TTC549 (cell line): ENCODE measurements around the gene DNPEP.

ENCODE experiments used
- FAIRE-seq: peaks from 2 replicates; lab custom pipeline; 2012; peaks lifted over from hg19 to GRCh38; lab: Jason Lieb, UNC

DNPEP gene

DNA sequence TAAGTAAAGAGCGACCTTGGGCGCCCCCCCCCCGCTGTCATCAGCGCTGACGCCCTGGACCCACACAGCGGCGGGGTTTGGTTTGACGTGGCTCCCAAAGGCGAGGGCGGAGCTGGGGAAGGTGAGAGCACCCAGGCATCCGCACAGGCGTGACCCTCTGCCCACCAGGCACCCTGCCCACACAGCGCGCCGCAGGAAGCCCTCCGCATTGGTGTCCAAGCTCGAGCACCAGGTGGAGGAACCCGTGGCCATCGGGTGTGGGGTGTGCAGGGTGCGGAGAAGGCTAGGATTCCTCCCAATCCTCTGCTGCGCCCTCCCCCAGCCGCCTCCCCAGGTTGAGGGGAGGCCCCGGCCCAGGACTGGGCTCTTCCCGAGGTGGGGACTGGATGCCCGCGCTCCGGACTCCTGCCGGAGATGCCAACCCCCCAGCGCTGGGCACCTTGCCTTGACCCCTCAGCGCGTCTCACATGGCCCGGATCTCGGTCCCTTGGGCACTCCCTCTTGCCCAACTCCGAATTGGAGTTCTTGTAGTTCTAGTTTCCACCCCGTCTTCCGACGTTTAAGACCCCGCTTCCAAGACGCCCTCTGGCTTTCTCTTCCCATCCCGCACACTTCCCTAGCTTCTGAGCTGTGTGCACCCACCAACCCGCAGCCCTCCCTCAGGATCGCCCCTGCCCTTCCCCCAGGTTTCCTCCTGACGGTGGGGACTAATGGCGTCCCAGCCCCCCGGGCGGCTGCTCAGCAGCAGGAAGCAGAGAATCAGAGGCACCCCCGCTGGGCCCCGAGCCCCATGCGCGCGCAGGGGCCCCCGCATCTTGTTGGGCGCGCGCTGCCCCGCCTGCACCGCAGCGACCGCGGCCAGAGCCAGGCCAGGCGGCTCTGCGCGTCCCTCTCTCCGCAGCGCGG, 29.3 kb downstream of the DNPEP start:
- no peak for FAIRE-seq

DNA sequence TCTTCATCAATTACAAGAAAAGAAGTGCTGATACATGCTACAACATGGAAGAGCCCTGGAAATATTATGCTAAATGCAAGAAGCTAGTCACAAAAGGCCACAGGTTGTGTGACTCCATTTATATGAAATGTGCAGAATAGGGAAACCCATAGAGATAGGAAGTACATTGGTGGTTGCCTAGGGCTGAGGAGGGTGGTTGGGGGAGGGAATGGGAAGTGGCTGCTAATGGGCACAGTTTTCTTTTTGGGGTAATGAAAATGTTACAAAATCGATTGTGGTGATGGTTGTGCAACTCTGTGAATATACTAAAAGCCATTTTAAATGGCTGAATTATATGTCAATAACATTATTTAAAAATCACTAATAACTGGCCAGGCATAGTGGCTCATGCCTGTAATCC, 30.9 kb downstream of the DNPEP start:
- FAIRE-seq: no peak

DNA sequence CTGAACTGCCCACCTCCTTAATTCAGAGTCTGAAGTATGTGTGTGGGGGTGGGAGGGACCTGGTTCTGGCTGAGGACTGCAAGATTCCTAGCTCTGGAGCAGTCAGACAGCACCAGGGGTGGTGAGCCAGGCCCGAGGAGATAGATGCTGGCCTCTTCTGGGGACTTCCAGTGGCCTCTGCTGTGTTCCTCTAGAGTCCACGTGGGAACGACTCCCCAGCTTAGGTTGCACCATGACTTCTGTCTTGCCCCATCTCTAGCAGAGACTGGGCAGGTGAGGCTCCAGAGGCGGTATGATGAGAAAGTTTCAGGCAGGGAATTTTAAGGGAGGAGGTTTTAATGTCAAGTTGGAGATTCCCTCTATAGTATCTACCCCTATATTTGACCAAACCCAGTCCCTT, 33.1 kb downstream of the DNPEP start:
- no peak for FAIRE-seq

DNA sequence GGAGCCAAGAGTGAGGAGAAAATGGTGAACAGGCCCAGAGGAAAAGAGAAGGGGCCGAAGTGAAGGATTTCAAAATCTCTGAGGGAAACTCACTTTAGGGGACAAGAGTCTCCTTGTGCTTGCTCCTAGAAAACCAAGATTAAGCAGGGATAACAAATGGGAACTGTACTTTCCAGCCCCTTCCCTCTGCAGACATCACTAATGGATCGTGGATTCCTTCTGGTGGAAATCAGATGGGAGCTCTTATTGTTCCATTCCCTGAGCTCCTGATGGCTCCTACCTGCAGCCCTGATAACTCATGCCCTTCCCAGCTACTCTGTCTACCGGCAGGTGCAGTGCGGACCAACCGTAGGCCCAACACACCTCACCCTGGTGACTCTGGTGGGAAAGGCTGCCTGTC, 34.6 kb downstream of the DNPEP start:
- no peak for FAIRE-seq

DNA sequence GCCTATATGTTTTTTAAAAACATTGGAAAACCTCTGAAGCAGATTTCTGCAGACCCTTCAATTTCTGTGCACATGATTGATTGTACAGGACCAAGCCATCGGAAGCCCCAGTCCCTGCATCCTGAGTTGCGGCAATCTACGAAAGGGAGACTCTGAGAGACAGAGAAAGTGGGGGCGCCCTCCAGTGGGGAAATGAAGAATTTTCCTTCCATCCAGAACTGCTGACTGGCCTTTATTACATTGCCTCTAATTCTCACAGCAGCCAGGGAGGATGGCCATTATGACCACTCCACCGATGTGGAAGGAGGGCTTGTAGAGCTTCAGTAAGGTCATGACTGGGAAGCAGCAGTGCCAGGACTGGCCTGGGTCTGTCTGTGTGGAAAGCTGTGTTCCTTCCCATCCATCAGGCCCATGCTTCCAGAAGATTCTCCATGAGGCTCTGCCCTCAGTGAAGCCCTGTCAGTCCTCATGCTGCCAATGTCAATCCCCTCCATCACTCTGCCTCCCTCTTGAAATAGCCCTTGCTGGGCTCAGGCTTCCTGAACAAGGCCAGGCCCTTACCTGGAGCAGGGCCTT, 35.2 kb downstream of the DNPEP start:
- peak; percentile 69 for FAIRE-seq

DNA sequence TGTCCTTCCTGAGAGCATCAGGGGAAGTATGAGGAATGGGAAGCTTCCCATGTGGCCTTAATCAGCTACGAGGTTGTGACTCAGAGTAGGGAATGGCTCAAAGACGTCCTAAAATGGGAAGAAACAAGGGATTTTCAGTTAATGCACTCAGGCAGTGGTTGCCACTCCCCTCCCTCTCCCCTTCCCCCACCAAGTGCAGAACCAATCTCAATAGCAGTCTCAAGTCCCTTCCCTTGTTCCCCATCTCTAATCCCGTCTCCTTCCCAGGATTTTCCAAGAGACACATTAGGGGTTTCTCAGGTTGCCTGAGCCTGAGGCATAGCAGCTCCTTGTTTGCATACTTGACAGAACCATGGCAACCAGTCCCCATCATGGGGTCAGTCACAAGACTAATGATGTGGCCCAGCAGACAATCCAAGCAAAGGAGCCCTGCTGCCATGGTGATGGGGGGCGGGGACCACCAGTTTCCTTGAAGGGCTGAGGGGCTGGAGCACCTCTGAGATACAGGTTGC, 36.9 kb downstream of the DNPEP start:
- no peak for FAIRE-seq

DNA sequence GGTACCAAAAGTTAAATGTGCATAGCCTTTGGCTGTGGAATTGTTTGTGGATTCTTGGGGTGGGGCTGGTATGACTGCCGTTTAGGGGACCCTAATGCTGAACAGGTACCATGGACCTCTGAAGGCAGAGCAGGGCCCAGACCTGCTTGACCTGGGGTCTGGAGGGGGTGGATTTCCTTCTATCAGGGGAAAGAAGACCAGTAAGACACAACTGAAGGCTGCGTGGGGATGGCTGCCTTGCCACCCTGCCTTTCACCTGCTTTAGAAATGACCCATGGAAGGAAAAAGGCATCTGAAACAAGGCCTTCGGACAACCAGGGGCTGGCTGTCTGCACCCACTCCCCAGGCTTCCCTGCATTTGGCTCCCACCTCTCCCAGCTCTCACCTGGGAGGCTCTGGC, 37.5 kb downstream of the DNPEP start:
- no peak for FAIRE-seq

DNA sequence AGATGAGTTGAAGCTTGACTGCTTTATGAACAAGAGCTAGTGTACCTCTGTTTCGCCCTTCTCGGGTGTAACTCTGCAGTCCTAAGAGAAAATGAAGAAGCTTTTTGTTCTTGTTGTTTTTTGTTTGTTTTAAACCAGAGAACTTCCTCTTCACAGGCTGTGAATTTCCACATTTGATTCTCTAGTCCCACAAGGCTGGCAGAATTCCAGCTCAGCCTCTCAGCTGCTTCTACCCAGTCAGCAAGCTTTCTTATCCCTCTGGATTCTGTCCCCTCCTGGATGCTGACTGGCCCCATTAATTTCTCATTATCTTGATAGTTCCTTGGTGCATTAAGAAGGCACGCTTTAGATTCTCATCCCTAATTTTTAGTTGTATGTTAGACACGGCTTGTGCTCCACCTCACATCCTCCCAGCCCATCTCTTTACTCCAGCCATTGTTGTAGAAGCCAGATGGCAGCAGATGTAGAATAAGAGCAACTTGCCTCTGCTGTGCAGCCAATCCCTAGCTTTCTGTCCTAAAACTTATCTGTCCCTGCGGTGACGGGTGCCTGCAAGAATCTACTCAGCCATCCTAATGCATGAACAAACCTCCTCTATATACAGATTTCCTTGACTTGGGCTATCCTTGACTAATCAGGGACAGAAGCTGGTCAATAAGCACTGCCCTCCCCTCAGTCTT, 42.8 kb downstream of the DNPEP start:
- no peak for FAIRE-seq

DNA sequence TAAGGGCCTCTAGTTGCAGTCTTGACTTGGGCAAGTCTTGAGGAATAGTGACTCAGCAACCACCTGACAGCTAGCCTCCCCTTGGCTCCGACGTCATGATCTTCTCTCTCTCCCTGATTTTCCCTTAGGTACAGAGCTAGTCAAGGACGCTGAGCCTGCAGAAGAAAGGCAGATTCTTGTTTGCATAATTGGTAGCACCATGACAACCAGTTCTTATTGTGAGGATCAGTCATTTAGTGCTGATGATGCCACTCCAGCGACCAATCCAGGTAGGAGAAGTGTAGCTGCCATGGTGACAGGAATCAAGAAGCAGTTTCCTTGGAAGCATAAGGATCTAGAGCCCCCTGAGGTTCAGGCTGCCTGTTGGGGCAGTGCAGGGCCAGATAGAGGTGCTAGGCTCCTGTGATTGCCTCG, 52.3 kb downstream of the DNPEP start:
- FAIRE-seq: no peak

DNA sequence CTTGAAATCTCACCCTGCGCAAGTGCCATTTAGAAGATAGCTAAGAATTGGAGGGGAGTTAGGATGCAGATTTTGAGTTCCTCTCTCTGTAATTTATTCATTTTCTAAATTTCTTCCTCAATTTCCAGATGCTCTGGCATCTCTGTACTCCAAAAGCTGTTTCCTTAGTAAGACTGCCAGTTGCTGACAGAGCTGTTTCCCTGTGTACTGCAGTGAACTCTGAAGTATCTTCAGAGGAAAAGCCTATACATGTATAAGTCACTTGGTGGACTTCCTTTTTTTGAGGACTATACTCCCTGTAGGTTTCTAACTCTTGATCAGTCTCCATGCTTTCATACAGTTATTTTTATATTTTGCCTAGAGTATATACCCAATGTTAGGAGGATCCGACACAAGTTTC, 53.6 kb downstream of the DNPEP start:
- no peak for FAIRE-seq

DNA sequence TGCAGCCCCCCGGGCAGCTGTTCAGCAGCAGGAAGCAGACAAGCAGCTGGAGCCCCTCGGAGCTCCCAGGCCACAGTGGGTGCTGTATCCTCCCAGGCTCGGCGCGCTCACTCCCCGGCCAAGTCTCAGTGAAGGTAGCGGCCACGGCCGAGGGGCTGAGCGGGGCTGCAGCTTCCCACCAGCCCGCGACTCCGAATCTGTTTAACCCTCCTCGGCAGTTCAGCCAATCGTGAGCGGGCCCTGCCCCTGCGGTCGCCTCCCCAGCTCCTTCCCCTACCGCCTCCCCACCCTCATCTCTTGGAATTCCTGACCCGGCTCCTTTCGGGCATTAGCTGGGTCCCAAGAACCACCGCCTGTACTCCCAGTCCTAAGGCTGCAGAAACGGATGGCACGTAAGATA, 55.2 kb downstream of the DNPEP start, which contains the start of gene RESP18:
Gene RESP18 (minus strand): TSS at position 203 of the 400 bp plus-strand sequence.
- no peak for FAIRE-seq

DNA sequence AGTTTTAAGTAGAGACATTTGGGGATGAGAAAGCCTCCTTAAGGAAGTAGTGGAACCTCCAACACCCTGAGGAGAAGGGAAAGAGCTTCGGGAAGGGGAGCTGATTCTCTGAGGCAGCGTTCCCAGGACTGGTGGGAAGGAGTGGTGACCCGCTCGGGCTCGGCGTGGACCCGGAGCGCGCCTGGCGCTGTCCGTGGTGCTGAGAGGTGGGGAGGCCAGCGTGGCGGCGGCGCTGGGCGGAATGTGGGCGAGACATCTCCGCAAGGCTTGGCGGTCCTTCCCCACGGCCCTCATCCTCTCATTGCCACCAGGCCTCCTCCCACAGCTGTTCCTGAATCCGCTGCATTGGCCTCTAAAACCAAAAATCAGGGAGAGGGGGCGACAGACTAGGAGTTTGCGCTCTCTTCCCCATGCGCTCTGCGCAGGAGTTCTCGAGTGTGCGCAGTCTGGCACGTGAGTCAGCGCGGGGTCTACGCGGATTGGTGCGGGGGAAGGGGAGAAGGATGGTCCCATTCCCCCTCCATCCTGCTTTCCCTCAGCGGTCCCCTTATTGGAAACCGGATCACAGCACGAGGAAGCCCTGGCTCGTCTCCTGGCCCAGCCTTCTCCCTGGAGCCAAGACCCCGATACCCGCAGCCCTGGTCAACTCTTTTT, 56.0 kb downstream of the DNPEP start:
- FAIRE-seq: no peak

DNA sequence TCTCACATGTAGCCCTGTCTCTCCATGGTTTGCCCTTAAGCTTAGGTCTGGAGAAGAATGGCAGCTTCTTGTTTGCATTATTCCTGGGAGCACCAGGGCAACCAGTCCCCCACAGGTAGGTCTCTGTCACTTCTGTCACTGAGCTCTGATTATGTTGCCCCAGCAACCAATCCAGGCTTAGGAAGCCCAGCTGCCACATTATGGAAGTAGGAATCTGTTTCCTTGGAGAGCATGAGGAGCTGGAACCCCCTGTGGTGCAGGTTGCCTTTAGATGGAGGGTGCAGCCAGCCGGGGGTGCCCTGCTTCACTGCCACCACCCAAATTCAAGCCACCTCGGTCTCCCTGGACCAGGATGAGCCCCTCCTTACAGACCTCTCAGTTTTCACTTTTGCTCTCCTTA, 60.0 kb downstream of the DNPEP start:
- FAIRE-seq: no peak

DNA sequence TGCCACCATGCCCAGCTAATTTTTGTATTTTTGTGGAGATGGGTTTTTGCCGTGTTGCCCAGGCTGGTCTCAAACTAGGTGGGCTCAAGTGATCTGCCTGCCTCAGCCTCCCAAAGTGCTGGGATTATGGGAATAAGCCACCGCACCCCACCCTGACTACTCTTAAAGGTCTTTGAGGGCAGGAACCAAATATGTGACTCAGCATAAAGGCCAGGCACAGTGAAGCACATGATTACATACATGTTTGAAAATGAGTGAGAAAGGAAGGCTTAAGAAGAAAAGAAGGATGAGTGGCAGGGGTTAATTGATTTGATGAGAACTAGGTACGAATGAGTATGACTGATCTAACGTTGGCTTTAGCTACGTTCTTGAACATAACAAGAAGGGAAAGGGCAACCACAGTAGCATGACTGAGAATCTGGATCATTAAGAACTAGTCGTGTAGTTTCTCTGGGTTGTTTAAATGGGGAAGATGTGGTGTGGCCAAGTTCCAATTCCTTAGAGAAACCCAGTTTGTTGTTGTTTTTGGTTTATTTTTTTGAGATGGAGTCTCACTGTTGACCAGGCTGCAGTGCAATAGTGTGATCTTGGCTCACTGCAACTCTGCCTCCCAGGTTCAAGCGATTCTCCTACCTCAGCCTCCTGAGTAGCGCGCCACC, 61.9 kb downstream of the DNPEP start:
- no peak for FAIRE-seq

DNA sequence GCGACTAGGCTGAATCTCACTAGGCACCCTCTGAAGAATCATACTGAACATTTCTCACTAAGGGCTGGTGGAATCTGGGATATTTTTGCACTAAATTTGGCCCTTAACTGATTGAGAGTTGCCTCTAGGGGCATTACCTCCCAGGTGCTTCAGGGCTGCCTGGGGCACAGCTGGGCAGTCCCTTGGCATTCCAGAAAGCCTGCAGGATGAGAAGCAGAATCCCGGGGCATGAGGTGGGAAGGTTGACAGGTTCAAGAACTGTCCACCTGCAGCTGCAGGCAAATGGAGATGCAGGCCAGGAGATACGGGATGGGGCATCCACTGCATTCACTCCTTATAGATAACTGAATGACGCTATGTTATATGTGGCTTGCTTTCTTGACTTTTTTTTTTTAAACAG, 62.6 kb downstream of the DNPEP start:
- no peak for FAIRE-seq

DNA sequence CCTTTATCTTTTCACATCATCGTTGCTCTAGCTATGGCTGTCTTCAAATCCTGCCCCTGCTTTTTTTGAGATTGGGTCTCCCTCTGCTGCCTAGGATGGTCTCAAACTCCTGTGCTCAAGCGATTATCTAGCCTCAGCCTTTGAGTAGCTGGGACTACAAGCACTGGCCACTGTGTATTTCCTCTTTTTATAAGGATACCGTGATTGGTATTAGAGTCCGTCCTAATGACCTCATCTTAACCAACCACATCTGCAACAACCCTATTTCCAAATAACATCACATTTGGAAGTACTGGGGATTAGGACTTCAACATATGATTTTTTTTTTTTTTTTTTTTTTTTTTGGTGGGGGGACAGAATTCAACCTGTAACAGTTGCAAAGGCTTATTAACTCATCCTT, 64.3 kb downstream of the DNPEP start:
- no peak for FAIRE-seq
